Cerebellar cortex (tissue), 1 donor: ENCODE measurements around the gene GRK5.
"Not testable (repeated sequence)": the region's sequence is repeated elsewhere in the genome, so short reads cannot be mapped to it uniquely, and the experiment has no call there.

Source experiments
- DNase-seq: peaks from one replicate; pipeline ENCODE4 v3.0.0-alpha.2; 2015; ENCODE audit warnings: low spot score

GRK5 gene

GRCh38 chr10:119274519-119275045 is 67.2 kb downstream of the GRK5 start:
- DNase-seq, result no peak

- DNase-seq, result no peak
These were observed 67.7 kb downstream of the GRK5 start for GRCh38 chr10:119275085-119275484.

DNA sequence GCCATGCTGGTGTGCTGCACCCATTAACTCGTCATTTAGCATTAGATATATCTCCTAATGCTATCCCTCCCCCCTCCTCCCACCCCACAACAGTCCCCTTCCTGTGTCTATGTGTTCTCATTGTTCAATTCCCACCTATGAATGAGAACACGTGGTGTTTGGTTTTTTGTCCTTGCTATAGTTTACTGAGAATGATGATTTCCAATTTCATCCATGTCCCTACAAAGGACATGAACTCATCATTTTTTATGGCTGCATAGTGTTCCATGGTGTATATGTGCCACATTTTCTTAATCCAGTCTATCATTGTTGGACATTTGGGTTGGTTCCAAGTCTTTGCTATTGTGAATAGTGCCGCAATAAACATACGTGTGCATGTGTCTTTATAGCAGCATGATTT is 68.8 kb downstream of the GRK5 start:
- not testable (repeated sequence) for DNase-seq

DNA sequence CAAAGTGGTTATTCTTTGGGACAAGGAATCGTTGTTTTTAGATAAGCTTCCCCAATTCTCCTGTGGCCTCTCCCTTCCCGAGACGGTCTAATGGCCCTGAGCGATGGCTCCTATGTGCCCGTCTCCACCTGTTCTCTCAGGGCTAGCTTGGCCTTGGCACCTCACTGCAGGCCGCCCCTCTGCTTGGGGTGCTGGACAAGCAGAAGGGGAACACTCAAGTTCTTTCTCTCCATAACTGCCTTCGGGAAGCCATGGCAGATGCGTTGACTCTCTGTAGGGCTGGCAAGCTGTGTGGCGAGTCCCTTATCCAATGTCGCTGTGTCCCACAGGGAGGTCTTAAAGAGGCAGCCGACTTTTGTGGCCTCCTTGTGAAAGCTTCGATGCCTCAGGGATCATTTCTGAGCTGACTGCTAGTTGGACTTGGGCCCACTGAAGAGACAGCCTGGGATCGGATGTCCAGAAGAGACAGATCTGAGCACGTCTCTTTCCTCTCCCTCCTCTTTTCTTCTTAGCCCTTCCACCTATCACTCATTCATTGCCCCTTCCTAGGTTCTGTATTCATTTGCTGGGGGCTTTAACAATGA is 70.8 kb downstream of the GRK5 start:
- no peak for DNase-seq

DNA sequence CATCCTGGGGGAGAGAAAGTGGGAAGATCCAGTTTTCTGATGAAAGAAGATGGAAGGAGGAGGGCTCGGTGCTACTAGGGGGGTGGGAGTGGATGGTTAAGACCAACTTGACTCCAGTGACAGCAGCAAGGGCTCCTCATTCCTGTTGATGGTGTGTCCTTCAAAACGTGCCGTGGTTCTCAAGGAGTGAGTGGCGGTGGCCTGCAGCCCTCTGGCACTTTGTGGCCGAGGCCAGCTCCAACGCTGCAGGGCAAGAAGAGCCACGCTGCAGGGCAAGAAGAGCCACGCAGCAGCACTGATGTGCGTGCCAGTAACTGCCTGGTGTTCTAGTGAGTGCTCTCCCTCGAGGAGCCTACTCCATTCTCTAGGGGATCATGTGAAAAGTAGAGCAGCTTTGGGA is 72.1 kb downstream of the GRK5 start:
- DNase-seq, result no peak

DNA sequence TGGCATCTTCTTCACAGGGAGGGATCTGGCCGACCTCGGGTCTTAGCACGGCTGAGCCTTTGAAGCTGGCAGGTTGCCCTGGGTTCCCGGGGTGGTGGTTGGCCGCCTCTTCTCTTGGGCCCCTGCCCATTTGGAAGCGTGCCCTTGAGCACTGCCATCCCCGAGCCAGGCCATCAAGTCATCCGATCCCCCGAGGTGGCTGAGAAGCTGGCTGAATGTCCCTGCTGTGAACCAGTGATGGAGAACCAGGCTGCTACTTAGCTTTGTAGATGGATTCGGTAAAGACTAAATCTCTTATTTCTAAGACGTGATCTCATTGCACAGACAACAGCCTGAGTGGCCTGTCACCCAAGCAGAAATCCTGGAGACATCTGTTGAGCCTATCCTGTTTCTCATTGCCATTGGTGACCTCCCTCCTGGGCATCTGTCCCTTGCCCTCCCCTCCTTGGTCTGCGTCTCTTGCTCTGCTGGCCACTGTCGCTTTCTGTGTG is 74.3 kb downstream of the GRK5 start:
- DNase-seq, result peak; percentile 74

GRCh38 chr10:119282446-119282845 is 75.1 kb downstream of the GRK5 start:
- DNase-seq, result no peak

DNA sequence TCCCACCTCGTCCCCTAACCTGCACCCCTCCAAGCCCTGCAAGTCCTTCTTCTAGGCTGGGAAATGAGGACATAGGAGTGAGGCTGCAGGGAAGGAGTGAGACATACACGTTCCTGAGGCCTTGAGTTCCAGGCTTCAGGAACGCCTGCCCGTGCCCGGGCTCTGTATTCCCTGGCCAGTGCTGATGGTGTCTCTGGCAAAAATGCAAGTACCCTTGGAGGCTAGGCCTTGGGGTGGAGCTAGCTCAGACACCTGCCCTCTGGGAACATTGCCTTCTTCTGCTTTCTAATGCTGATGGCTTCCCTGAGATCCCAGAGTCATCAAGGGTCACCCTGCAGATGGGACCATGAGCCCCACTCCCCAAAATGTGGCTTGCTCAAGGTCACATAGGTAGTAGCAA is 76.0 kb downstream of the GRK5 start:
- DNase-seq, result no peak

GRCh38 chr10:119283818-119284217 is 76.4 kb downstream of the GRK5 start:
- no peak for DNase-seq

- DNase-seq, result no peak
These were observed 77.3 kb downstream of the GRK5 start for GRCh38 chr10:119284679-119285096.

DNA sequence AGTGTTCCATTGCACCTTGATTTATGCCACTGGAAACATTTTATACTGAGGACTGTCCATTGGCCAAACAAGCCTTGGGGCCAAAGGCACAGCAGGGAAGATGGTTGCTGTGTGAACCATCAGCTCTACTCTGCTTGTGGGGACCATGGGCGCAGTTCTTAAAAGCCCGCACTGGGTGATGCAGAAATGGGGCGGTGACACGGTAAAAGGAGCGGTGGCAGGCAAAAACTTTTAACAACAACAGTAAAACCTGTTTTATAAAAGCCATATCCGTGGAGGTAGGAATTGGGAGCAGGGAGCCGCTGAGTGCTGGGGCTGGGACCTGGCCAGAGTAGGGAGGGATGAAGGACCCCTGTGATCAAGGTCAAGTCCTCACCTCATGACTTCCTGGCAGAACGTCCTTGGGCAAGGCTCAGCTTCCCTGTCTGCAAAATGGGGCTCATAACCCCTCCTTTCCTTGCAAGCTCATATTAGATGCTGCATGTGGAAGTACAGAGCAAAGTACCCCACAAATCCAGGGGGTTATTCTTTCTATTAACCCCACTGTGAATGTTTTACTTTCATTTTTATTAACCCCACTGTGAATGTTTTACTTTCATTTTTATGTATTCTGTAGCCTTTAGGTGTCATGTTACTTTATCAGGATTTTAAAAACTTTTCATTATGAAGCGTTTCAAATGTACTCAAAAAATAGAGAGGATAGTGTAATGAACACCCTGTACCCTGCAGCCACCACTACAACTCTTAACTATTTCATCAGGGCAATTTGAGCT is 78.3 kb downstream of the GRK5 start:
- no peak for DNase-seq

- no peak for DNase-seq
These were observed 79.1 kb downstream of the GRK5 start for GRCh38 chr10:119286516-119286915.

GRCh38 chr10:119286983-119287633 is 79.7 kb downstream of the GRK5 start:
- no peak for DNase-seq

GRCh38 chr10:119288574-119289001 is 81.2 kb downstream of the GRK5 start:
- no peak for DNase-seq

DNA sequence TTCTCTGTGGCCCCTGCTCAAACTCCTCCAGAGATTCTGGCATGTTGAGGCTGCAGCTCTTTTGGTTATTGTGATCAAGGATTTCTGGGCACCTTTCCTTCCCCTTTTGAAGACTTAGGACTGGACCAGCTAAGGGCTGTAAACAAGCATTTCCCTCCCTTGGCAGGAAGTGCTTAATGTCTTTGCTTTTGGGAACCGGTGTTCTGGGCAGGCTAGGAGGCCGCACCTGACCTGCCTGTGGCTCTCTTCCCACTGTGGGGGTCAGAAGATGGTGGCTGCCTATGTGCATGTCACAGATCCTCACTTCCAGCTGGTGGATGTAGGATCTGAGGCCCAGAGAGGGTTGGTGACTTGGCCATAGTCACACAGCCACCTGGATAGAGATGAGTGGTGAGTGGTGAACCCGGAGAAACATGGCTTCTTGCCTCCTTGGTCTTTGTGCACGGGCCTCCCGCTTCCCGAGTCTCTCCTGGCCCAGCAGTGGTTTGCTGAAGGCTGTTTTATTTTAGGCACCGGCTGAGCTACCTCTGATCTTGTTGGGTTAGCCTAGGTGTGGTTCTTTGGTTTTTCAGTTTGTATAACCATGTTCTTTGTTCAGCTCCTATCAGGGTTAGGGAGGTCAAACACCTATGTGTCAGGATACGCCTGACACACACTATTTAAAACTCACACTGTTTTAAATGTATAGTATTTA is 82.0 kb downstream of the GRK5 start:
- no peak for DNase-seq

DNA sequence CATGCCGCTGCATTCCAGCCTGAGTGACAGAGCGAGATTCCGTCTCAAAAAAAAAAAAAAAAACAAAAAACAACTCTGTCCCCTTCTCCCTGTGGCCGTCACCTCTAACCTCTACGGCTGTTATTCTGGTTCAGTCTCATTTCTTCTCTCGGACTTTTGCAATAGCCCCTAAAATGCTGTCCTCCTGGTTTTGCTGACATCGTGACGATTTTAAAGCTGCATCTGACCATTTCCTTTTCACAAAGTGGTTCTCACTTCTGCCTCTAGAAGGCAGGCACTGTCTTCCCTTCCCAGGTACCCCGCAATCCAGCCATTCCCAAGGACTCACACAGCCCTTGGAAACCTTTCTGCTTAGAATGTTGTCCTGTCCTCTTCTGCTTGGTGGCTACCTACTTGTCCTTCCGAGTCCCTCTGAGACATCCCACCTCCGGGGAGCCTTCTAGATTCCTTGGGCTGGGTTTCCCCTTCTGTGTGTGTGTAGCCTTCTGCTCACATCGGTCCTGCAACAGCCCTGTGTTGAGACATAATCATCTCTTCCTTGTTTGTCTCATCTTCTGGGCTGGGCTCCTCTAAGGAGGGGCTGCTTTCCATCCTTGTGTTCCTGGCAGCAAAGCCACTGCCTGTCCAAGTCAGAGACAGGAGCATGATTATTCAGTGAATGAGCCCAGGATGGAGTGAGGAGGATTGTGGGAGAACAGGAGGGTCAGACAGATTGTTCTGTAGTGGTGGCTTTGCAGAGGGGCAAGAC is 83.1 kb downstream of the GRK5 start:
- DNase-seq, result peak; percentile 24

- DNase-seq, result no peak
These were observed 84.0 kb downstream of the GRK5 start for GRCh38 chr10:119291223-119291900.

- no peak for DNase-seq
These were observed 85.8 kb downstream of the GRK5 start for GRCh38 chr10:119292968-119293760.

GRCh38 chr10:119296703-119297102 is 89.3 kb downstream of the GRK5 start:
- DNase-seq, result peak; percentile 57
